ENCODE measurements around the gene GBX2. TPM values are rescaled to one million over a fixed set of nuclear protein-coding genes. Genes with fewer than 3 reads are reported as not detected.

GBX2 gene
- total RNA-seq, 1 experiment from 2014 or later, result 5.9 TPM

- H3K9me3 ChIP-seq (ENCODE audit: control insufficient read depth in 1 of 2, insufficient read depth in 1 of 2, low read depth in 1 of 2, low read length in 2 of 2), result no peaks in the 10 kb centered on the region
- intact Hi-C loops (cut with micrococcal nuclease), result no loop called here
- ChIA-PET RAD21 (ENCODE audit: low non-redundant PET in 1 of 2, low total read pairs in 2 of 2, uncharacterized antibody in 2 of 2, unreplicated experiment in 2 of 2) (no interaction called here), CTCF (interaction anchor here (1.9 kb wide), 1 partner anchor 20 kb away, joined by 6 read pairs; no protein-coding TSS in a partner anchor), POLR2A (no interaction called here)
- no peaks in the 10 kb centered on the region for H4K20me1 ChIP-seq (ENCODE audit: insufficient read depth)
- peak overlapping the region in 1 of 2 experiments; percentile 51; a peak in 2 of 4 replicates for H3K4me3 ChIP-seq (replicated peaks in 1 of 2; ENCODE audit: low read depth in 1 of 2, low read length in 2 of 2)
- no peak overlapping the region for H3K9ac ChIP-seq (ENCODE audit: low read length)
- H3K36me3 ChIP-seq (ENCODE audit: control insufficient read depth in 1 of 2, insufficient read depth in 2 of 2, low read length in 2 of 2), result no peaks in the 10 kb centered on the region
- no peak overlapping the region for H2AFZ ChIP-seq (ENCODE audit: low read depth, low read length, poor library complexity, severe bottlenecking)
- peaks cover 0 to 18% of the 10 kb centered on the region in 2 experiments; a peak in 1 of 4 replicates for H3K4me1 ChIP-seq (ENCODE audit: control insufficient read depth in 1 of 2, insufficient read depth in 2 of 2, low read length in 2 of 2)
- H3K9me2 ChIP-seq (ENCODE audit: insufficient read depth), result no peaks in the 10 kb centered on the region
- ATAC-seq (no peak), DNase-seq (ENCODE audit: low read depth, low spot score) (no peak)
- H3K27ac ChIP-seq (ENCODE audit: low read depth, low read length), result peak overlapping the region; percentile 82; the same call in 1 of the 2 replicates
- H3K79me2 ChIP-seq (ENCODE audit: insufficient read depth, low read length), result peaks cover 4% of the 10 kb centered on the region; the same call in 1 of the 2 replicates
- no TSS peak for BruUV-seq (replicated peaks)
- peak overlapping the region; percentile 79 for H3K4me2 ChIP-seq (ENCODE audit: low read length)
- TF ChIP-seq ELF1 (IDR thresholded peaks at IDR 0.05; ENCODE audit: borderline replicate concordance, low read depth) (no peak), REST (IDR thresholded peaks at IDR 0.05; ENCODE audit: low read depth) (no peak), EZH2phosphoT487 (IDR thresholded peaks at IDR 0.05; ENCODE audit: borderline replicate concordance) (no peak), SIN3A (IDR thresholded peaks at IDR 0.05; ENCODE audit: low read depth) (no peak), ZNF274 (IDR thresholded peaks at IDR 0.05; ENCODE audit: low read depth, low read length) (no peak), SP1 (IDR thresholded peaks at IDR 0.05; ENCODE audit: low read depth) (no peak), ATF3 (IDR thresholded peaks at IDR 0.05) (no peak), FOSL1 (IDR thresholded peaks at IDR 0.05; ENCODE audit: low read depth) (no peak), SRF (IDR thresholded peaks at IDR 0.05; ENCODE audit: low read depth) (no peak), ZFX (IDR thresholded peaks at IDR 0.05) (no peak), POLR2A (IDR thresholded peaks at IDR 0.05; ENCODE audit: borderline replicate concordance, extremely low read depth, insufficient read depth, insufficient read length) (no peak), ZBTB33 (IDR thresholded peaks at IDR 0.05; ENCODE audit: extremely low read depth, insufficient replicate concordance, low read length) (no peak), CBX3 (IDR thresholded peaks at IDR 0.05; ENCODE audit: low read depth) (no peak), CTCF (IDR thresholded peaks at IDR 0.05 in 2 of 3, conservative IDR thresholded peaks at IDR 0.05 in 1 of 3; ENCODE audit: borderline replicate concordance in 1 of 3, insufficient read depth in 1 of 3, low read depth in 2 of 3, low read length in 2 of 3) (no peak), POLR2AphosphoS5 (IDR thresholded peaks at IDR 0.05; ENCODE audit: low read depth, low read length) (no peak), EZH2 (IDR thresholded peaks at IDR 0.05) (no peak)
- H3K27me3 ChIP-seq (ENCODE audit: insufficient read depth, low read length), result no peaks in the 10 kb centered on the region
Observed at GRCh38 chr2:236162882-236163470, 5.2 kb downstream of the GBX2 start.
